ENCODE data around the gene SACM1L.

Gene SACM1L

DNA sequence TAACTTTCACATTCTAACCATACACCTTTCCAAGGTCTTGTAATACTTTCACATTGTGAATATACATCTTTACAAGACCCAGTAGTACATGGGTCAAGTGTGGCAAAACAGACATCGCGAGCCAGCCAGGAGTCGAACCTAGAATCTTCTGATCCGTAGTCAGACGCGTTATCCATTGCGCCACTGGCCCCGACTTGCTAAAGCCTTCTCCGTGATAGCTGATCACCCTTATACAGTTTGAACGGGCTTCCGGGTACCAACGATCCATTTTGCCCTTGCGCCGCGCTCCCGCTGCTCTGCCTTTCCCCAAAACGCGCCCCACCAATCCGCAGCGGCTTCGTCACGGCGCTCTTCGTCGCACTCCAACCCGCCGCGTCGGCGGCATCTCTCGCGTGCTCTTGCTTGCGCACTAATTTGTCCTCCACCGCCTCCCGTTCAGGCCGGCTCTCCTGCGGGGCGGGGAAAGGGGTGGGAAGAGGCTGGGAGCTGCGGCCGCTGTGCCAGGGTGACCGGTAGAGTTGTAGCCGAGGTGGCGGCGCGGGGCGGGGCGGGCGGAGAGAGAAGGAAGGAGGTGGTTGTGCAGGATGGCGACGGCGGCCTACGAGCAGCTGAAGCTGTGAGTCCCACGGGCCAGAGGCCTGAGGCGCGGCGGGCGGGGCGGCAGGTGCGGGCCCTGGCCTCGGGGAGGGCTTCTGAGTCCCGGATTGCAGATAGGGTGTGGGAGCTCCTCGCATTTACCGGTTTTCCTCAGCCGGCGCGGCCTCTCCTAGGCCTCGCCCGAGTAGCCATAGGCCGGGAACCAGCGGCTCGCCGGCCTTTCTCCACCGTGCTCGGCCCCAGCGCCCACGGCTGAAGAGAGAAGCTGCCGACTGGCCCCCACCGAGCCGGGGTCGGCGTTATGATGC lies at the start of gene SACM1L:
Gene SACM1L (plus strand): TSS at position 515 of the 905 bp plus-strand sequence. CDS start 70 bp downstream, at position 585.
- H3K27ac ChIP-seq: peak within 1 kb of the TSS; percentile 83
- DNase-seq (ENCODE audit: low read depth, low spot score): peak; percentile 95

GRCh38 chr3:45640091-45640507 lies 49.1 kb upstream of the SACM1L start:
- DNase-seq (ENCODE audit: low read depth, low spot score): no peak
- peak overlapping the region; percentile 7 for H3K27ac ChIP-seq

GRCh38 chr3:45640724-45641361 lies 48.4 kb upstream of the SACM1L start:
- H3K27ac ChIP-seq: peak overlapping the region; percentile 7
- DNase-seq (ENCODE audit: low read depth, low spot score): no peak

DNA sequence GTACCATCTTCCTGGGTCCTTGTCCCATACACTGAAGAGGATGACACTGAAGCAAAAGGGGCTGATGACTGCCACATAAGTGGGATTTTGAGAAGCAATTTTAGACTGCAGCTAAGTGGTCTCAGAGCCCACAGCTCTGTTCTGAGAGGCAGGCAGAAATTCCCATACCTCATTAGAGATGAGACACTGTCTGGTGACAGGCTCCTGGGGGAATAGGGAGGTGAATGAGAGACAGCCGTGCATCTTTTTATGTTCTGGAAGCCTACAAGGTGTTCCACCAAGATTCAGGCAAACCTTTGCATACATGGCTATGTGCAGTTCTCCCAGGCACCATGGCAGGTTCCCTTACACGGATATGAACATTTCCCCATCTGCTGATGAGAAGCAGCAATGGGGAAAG lies 47.4 kb upstream of the SACM1L start:
- H3K27ac ChIP-seq: no peak overlapping the region
- no peak for DNase-seq (ENCODE audit: low read depth, low spot score)

DNA sequence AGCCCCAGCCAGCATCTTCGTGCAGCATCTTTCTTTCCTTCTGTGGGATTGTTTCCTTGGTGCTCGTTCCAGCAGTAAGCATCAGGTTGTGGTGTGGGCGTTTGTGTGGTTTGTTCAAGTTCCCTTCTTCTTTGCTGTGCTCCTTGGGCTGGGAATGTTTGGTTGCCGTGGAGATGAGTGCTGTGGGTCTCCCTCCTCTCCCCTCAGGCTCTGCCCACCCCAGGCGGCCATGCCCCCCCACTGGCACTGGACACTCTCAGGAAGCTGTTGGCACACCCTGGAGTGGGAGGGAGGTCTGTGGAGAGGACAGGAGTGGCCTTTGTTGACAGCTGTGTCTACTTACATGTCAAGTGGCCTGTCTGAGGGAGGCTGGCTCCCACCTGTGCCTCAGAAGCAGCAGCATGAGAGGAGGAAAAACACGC lies 46.5 kb upstream of the SACM1L start:
- no peak for DNase-seq (ENCODE audit: low read depth, low spot score)
- no peak overlapping the region for H3K27ac ChIP-seq

DNA sequence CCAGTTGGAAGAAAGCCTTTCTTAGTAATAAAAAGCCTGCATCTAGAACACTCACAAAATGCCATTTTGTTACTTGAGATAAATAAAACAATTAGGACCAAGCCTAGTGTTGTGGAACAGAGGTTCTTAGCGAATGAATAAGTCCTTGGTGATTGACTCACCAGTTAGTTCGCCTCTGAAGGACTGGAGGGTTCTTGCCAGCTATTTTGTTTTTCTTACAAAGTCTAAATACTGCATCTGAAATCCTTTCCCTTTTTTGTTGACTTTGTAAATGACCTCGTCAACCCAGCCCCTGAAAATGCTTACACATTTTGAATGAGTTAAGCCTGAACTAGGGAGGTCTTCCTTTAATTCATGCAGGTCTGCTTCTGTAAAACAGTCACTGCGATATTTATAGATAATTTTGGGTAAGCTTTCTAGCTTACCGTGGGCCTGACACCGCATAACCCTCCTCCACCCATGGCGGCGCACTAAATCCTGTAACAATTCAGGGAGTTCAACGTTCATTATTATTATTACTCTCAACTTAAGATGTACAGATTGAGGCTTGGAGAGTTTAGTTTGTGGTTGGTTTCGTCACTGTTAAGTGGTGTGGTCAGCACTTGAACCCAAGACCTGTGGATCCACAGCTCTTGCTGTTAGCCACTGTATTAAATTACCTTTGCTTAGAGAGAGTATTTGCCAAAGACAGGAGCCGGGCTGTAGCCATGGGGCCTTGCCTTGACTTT lies 45.0 kb upstream of the SACM1L start:
- DNase-seq (ENCODE audit: low read depth, low spot score): no peak
- H3K27ac ChIP-seq: peak overlapping the region; percentile 90

- peak; percentile 41 for DNase-seq (ENCODE audit: low read depth, low spot score)
- peak overlapping the region; percentile 90 for H3K27ac ChIP-seq
Measured at GRCh38 chr3:45644791-45645201, 44.4 kb upstream of the SACM1L start.

DNA sequence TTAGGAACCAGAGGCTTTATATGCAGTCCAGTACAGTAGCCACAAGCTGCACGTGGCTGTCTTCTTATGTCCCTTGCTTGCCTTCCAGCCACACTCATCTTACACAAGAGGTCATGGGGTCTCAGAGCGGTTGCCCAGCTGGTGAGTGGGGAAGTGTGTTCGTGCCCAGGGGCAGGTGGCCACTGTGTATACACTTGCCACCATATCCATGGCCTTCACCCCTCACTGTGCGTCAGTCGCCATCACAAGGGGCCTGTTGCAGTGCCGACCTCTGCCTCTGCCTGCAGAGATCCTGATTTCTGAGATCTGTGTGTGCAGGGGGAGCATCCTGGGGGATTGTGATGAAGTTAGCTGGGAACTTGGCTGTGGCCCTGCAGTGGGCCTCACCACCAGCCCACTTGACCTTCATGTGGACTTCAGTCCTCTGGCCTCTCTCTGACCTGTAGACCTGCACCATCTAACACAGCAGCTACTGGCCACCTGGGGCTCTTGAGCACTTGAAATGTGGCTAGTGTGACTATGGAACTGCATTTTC lies 43.1 kb upstream of the SACM1L start:
- peak overlapping the region; percentile 90 for H3K27ac ChIP-seq
- DNase-seq (ENCODE audit: low read depth, low spot score): no peak

GRCh38 chr3:45647148-45647619 lies 42.0 kb upstream of the SACM1L start:
- peak; percentile 58 for DNase-seq (ENCODE audit: low read depth, low spot score)
- H3K27ac ChIP-seq: peak overlapping the region; percentile 90

GRCh38 chr3:45653205-45653604 lies 36.0 kb upstream of the SACM1L start:
- no peak for DNase-seq (ENCODE audit: low read depth, low spot score)
- no peak overlapping the region for H3K27ac ChIP-seq

DNA sequence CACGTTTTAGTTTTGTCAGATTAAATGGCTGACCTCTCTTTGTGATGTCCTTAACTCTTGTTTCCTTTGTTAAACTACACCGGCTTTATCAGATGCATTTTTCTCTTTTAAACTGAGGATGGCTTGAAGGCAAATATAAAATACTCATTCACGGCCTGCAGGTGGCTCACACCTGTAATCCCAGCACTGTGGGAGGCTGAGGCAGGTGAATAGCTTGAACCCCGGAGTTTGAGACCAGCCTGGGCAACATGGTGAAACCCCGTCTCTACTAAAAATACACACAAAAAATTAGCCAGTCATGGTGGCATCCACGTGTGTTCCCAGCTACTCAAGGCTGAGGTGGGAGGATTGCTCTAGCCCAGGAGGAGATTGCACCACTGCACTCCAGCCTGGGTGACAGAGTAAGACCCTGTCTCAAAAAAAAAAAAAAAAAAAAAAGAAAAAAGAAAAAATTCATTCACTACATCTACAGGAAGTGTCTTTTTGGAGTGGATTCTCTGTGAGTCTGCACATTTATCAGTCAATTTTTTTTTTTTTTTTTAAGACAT lies 34.7 kb upstream of the SACM1L start:
- no peak for DNase-seq (ENCODE audit: low read depth, low spot score)
- no peak overlapping the region for H3K27ac ChIP-seq

DNA sequence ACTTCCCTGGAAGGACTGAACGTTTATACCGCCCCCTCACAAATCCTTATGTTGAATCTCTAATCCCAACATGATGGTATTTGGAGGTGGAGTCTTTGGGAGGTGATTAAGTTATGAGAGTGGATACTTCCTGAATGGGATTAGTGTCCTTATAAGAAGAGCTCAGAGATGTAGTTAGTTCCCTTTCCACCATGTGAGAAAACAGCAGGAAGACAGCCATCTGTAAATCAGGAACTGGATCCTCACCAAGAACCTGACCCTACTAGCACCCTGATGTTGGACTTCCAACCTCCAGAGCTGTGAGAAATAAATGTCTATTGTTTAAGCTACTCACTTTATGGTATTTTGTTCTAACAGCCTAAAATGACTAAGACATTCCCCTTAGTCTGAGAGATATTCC lies 33.3 kb upstream of the SACM1L start:
- no peak for DNase-seq (ENCODE audit: low read depth, low spot score)
- no peak overlapping the region for H3K27ac ChIP-seq

DNA sequence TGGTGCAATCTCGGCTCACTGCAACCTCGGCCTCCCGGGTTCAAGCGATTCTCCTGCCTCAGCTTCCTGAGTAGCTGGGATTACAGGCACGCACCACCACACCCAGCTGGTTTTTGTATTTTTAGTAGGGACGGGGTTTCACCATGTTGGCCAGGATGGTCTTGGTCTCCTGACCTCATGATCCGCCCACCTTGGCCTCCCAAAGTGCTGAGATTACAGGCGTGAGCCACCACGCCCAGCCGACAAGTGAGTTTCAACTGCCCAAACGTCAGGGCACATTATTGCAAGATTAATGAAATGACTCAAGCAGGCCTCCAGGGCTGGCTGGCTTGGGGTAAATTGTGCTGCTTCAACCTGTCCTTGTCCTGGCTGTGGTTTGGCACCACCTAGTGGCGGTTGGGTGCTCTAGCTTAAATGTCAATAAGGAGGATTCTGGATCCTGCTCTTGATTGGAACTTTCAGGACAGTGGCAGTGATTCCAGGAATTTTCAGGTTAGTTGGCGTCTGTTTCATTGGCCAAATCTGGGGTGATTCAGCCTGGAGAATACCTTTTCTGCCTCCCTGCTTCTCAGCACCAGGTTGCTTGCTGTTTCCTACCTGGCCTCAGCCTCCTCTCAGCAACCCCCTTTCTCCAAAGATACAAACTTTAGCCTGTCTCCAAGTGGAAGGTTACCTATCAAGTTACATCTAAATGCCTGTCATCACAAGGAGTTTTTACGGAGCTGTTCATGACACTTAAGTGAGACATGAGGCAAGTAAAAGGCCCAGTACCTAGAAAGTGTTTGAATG lies 32.4 kb upstream of the SACM1L start:
- peak; percentile 83 for DNase-seq (ENCODE audit: low read depth, low spot score)
- H3K27ac ChIP-seq: peak overlapping the region; percentile 19

GRCh38 chr3:45657853-45658252 lies 31.3 kb upstream of the SACM1L start:
- no peak for DNase-seq (ENCODE audit: low read depth, low spot score)
- H3K27ac ChIP-seq: no peak overlapping the region

- DNase-seq (ENCODE audit: low read depth, low spot score): no peak
- no peak overlapping the region for H3K27ac ChIP-seq
Measured at GRCh38 chr3:45659661-45660566, 29.3 kb upstream of the SACM1L start.

DNA sequence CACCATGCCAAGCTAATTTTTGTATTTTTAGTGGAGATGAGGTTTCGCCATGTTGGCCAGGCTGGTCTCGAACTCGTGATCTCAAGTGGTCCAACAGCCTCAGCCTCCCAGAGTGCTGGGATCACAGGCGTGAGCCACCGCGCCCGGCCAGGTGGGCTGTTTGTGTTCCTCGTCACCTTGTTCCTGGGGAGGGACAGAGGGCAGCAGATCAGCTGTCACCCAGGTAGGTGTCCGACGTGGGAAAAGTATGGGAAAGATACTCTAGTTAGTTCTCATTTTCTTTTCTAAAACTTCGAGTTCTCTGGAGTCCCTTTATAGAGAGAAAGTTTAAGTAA lies 28.7 kb upstream of the SACM1L start:
- H3K27ac ChIP-seq: no peak overlapping the region
- no peak for DNase-seq (ENCODE audit: low read depth, low spot score)

DNA sequence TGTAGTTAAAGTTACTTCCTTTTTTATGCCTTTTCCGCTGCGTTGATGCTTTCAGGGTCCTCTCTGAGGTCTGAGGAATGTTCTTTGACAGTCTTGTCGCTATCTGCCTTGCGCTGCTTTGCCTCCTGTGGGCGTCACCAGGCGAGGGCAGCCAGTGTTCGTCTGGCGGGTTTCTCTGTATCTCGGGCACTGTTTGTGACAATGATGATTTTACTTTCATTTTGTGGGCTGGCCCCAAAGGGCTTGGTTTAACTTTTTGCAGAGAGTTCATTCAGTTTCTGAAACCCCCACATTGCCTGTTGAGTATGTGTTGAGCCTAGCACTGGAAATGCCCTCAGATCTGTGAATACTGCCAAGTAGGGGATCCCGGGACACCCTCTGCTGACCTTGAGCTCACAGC lies 24.6 kb upstream of the SACM1L start:
- DNase-seq (ENCODE audit: low read depth, low spot score): no peak
- no peak overlapping the region for H3K27ac ChIP-seq

DNA sequence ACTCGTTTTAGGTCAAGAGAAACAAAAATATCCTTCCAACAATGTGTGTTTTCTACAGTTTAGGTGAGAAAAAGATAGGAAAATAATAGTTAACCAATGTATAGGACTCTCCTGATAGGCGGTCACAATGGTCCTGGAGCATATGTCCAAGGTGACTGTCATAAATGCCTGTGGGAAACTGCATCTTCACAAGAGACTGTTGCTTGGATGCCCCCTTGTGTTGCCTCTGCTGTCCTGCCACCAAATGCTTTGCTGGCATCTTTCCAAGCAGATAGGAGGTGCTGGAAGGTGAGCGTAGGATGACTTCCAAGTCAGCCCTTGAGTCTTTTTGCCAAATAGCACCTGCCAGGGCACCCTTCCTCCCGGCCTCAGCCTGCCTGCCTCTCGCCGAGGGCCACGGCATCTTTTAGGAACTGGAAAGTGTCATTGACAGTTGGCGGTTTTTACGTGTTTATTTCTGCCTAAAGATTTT lies 24.1 kb upstream of the SACM1L start:
- DNase-seq (ENCODE audit: low read depth, low spot score): no peak
- H3K27ac ChIP-seq: no peak overlapping the region

Data from epithelial cell of prostate (primary cell).